HG03135 (cell line): ENCODE measurements around the gene POMT2.
"Not testable (repeated sequence)": the region's sequence is repeated elsewhere in the genome, so short reads cannot be mapped to it uniquely, and the experiment has no call there.

Experiments
- ATAC-seq: cut with Tn5 transposase; IDR thresholded peaks from one replicate; pipeline ENCODE4 v1.9.1; 2021; ENCODE audit warnings: mild to moderate bottlenecking, moderate library complexity; ENCODE audit not compliant: unreplicated experiment

Gene POMT2

DNA sequence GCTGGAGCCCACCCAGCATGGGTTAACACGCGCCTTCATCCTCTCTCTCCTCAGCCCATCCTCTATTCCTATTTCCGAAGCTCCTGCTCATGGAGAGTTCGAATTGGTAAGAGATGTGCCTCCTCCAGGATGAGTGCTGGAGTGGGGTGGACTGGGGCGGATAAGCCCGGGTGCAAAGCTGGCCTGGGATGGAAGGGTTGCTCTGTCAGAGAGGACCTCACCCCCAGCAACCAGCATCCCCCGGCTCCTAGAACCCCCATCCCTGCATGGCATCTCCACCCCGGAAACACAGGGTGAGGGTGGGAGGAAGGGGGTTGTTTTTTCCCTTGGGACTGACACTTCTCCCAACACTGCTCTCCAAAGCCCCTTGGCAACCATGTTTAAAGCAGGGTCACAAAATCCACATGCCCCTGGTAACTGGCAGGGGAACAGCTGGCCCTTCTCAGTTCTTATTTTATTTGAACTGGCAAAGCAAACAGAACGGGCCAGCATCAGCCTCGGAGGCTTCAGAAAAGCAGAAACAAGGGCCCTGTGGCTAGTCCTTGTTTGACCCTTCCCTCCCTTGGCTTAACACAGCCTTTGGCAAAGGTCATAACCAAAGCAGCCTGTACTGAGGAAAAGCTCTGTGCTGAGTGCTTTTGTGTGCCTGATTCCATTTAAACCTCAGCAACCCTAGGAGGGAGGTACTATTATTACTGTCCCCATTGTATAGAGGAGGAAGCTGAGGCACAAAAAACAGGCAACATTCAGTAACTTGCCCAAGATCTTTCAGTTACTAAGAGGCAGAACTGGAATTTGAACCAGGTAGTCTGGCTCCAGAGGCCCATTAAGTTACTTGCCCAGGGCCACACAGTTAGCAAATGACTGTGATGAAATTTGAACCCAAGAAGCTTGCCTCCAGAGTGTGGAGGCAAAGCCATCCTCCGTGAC, 4.4 kb upstream of the POMT2 start:
- ATAC-seq, result no peak

DNA sequence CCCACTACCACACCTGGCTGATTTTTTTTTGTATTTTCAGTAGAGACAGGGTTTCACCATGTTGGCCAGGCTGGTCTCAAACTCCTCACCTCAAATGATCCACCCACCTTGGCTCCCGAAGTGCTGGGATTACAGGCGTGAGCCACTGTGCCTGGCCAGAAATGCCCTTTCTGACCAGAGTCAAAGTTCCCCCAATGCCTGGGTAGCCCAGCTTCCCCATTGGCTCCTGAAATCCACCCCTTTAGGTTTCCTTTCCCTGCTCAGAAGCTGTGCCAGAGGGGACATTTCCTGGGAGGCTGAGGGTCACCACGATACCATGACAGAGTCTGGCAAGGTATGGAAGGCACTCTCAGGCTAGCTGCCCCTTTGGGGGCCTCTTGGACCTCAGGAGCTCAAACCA, 3.6 kb upstream of the POMT2 start:
- ATAC-seq, result no peak

DNA sequence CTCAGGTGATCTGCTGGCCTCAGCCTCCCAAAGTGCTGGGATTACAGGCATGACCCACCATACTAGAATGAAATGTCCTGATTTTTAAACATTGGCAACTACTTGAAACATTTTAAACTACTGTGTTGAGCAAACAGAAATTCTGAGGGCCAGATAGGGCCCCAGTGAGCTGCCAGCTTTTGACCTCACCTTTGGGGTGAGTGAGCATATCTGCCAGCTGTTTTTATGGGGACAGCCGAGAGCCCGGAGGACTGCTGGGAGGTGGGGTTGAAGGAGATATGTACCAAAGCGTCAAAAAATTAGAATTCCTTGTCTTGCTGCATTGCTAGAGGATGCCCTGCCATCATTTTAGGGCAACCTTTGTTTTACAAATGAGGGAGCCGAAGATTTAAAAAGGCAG, 2.9 kb upstream of the POMT2 start:
- ATAC-seq, result no peak

DNA sequence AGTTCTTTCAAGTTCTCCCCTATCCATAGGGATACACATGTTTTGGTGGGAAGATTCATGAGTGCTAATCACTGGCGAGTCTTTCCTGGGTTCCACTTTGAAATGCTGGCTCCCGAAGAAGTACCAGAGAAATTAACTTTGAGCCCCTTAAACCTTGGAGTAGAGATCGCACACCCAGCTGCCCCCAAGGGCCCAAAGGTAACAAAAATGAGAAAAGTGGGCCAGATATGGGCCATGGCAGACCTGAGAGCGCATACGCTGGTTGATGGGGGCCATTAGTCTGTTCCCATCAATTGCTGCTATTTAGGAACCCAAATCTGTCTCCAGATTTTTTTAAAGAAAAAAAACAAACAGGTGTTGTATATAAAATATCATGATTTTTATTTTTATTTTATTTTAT, 2.3 kb upstream of the POMT2 start:
- ATAC-seq, result no peak

DNA sequence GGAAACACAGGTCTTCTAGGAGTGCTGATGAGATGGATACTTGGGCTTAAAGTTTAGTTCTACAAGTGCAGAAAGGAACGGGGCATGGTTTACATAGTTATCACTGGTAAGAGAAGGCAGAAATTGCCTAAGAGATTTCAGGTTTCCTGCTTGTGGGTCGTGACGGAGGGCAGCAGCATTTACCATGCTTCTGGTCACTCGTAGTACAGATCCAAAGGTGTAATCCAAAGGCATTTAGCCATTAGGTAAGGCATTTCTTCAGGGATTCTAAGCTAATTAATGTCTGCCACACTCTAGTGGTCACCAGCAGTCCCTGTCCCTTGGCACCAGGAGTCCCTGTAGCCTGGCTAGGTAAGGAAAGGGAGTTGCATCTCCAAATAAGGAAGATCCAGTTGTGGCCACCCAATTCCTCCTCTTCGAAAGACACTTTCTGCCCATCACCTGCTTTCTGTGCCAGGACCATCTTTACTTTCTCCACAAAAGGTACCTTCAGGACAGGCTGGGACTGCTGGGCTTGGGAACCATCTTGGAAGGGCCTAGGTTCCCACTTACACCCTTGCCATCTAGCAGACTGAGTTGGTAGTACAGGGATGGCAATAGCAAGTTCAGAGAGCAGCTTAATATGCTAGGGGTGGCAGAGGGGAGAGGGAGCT, 1.7 kb upstream of the POMT2 start:
- no peak for ATAC-seq

DNA sequence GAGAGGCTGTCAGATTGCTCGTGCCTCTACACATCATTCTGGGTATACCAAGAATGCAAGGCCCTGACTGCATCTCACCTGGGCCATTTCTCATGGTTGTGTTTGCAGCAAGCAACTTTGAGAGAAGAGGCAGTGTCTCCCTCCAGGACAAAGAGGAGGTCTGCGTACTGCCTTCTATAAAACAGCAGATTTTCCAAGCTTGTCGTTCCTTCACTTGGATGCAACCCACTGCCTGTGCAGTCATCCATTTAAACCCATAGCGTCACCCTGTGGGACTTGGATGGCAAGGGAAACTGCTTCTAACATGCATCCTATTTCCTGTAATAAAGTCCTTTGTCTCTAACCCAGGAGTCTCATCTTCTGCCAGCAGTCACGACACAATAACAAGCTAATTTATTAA, 1.3 kb downstream of the POMT2 start:
- ATAC-seq, result no peak

DNA sequence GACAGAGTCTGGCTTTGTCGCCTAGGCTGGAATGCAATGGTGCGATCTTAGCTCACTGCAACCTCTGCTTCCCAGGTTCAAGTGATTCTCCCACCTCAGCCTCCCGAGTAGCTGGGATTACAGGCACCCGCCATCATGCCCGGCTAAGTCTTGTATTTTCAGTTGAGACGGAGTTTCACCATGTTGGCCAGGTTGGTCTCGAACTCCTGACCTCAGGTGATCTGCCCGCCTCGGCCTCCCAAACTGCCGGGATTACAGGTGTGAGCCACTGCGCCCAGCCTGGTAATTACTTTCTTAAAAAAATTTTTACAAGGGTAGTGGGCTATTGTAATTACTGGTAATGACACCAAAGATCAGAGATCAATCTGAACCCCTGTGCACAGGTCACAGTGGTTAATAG, 1.9 kb downstream of the POMT2 start:
- not testable (repeated sequence) for ATAC-seq

DNA sequence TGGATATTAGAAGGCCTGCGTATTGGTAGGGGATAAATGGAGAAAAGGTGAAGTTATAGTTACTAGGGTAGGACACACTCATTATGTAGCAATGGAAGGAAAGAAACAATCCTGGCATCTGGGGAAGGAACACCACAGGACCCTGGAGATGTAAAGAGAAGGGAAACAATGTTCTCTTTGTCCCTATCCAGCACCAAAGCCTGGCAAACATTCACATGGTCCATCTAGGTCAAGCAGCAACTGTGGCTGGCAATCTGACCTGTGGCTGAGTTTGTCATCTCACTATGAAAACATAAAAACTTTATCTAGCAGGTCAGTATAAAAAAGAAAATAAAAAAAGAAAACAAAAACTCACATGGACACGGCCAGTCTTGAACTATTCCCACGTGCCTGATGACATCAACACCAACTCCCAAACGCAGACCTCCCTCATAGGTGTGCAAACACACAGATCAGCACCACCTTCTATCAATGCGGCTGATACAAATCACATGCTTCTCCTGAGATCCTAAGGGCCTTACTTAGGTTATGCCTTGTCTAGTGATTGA, 2.6 kb downstream of the POMT2 start:
- no peak for ATAC-seq

DNA sequence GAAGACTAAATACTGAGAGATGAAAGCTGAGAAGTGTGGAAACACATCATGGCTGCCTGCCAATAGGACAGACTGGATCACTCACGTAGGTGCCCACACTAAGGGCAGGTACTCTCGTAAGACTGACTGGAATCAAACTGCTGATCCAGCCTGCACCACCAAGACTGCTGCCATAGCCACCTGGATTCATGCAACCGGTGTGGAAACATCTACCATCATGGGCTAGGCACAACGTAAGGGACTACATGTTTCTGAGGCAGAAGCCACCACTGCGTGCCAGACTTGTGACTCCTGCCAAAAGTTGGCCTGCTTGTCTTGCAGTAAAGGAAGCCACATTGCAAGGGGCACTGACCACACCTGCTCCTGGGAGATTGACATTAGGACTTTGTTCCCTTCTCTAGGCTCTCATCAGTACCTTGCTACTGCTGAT, 3.8 kb downstream of the POMT2 start:
- no peak for ATAC-seq

DNA sequence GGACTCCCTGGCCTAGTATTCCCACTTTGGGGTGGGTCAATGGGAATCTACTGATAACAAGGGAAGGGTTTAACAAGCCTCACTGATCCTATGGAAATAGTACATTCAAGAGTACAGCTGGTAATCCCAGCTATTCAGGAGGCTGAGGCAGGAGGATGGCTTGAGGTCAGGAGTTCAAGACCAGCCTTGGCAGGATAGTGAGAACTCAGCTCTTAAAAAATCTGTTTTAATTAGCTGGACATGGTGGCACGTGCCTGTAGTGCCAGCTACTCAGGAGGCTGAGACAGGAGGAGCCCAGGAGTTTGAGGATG, 4.5 kb downstream of the POMT2 start:
- ATAC-seq, result no peak

DNA sequence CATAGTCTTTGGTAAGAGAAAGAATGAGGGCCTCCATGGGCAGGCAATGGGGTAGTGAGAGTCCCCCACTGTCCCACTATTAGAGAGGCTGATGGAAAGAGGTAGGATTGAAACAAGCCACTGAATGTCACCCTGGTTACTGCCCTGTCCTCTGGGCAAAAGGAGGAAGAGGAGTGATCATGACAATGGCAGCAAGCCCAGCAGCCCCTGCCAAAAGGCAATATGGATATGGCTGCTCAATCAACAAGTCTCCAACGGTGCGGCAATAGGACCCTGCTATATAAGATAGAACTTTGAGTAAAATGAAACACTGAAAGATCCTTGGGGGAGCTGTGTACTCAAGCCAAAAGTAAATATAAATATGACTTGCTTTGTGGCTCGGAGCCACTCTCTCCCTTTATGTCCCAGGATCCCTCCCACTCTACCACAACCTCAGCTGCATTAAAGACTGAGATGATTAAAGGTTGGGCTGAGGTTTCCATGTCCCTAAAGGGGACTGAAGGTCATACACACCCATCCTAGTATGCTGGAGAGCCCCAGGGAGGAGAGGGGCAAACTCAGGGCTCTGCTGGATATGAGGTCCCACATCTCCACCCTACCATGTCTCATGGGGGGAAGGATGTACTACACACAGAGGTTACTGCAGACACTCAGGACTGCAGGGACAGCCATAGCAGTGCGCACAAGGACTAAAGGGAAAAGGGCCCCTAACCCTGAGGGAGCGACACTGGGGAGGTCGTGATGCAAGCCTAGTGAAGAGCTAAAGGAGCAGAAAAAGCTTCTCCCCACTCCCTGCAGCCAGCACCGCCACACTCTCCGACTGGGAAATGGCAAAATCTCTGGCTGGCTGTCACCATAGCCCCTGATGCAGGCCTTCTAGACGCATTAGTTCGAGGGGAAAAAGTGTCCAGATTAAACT, 5.9 kb downstream of the POMT2 start:
- no peak for ATAC-seq

DNA sequence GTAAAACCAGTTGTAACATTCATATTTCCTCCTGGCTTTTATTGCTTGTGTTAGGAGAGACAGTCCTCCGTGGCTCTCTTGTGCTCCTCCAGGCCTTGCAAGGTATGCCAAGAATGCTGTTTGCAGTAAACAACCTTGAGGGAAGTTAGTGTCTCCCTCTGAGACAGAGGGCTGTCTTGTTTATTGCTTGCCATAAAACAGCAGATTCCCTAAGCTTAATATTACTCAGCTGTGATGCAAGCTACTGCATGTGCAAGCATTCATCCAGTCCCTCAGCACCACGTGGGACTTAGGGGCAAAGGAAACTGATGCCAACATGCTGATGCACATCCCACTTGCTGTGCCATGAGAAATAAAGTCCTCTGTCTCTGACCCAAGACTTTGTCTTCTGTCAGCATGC, 6.6 kb downstream of the POMT2 start:
- no peak for ATAC-seq

DNA sequence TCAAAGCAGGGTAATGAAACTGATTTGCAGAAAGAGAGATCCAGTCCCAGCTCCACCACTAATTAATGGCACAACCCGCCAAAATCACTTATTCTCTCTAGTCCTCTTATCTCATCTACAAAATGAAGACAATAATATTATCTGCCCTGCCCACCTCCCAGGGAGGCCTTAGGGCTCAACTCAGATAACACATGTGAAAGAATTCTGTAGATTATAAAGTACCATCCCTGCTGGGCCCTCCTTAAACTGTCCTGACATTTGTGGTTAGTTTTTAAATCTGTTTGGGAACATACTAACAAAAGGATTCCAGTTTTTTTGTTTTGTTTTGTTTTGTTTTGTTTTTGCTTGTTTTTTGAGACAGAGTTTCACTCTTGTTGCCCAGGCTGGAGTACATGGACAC, 7.3 kb downstream of the POMT2 start:
- ATAC-seq, result no peak

DNA sequence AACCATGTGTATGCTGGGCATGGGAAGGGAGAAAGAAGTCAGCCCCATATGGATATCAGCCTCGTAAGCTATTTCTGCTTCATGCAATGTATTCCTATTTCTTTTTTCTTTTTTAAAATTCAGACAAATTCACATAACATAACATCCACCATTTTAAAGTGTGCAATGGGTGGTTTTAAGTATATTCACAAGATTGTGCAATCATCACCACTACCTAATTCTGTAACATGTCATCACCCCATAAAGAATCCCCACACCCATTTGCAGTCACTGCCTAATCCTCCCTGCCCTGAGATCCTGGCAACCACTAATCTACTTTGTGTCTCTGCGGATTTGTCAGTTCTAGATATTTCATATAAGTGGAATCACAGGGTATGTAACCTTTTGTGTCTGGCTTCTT, 9.5 kb downstream of the POMT2 start:
- ATAC-seq, result no peak

DNA sequence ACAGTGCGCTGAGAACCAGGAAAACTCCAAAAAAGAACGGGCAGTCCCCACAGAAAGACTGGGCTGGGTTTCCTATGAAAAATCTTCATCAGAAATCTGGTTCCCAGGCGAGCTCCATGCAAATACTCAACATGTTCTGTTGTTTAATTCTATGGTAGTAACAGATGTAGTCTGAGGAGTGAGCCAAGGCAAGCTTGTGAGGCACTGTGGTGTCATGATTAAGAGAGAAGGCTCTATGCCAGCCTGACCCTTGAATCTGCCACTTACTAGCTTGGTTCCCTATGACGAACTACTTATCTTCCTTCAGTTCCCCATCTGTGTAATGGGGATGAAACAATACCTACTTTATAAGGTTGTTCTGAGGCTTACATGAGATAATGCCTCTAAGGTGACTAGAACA, 10.7 kb downstream of the POMT2 start:
- ATAC-seq, result no peak

DNA sequence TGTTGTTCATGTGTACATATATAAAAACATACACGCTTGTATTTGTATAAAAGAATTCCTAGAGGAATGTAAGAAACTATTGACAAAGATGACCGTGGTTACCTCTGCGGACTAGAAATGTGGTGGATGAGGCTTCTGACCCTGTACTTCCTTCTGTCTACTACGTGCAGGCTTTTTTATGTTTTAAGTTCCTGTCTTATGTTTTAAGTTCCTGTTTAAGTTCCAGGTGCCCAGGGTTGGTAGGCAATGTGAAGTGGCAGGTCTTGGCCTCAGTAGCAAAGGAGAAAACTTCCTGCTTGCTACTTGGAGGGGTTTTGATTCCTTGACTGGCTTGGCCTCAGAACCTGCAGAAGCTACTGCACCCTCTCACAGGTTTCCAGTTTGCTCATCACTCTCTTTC, 11.6 kb downstream of the POMT2 start:
- ATAC-seq, result no peak

DNA sequence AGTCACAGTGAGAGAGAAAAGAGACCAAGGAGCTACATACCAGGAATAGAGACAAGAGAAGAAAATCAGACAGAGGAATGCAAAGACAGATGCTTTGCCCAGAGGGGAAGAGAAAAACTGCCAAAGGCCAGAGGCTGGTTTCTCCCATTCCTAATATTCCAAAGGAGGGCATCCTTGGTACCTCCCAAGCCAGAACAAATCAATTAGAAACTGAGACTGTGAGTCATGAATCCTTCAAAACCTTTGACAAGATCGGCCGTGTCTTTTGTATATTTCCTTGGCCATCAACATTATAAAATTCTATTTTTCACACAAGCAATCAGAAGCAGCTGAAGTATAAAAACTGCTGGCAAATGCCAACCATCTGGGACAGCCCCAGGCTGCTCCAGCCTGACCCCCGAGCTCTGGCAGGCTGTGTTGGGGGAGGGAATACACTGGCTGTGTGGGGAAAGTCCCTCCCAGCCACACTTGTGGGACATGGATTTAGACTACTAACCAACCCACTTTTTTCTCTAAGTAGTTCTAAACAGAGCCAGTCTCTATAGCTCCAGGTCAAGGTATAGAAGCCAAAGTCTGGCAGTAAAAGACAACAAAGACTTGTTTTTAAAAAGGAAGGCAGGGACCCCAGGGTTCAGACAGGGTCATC, 13.7 kb downstream of the POMT2 start:
- no peak for ATAC-seq

DNA sequence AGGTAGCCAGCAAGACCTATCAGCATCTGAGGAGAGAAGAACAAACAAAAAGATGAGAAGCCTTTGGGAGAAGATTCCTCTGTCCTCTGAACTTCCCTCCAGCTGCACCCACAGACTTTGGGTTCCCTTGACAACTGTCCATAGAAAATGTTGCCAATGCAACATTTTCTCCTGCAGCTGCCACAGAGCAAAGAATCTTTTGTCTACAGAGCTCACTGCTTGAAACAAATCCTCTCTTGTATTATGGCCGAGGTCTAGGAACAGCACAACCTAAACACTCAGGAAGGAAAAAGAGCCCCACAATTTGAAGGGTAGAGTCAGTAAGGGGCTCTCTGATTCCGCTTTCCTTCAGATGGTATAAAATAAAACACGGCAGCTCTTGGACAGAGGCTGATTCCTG, 14.3 kb downstream of the POMT2 start:
- no peak for ATAC-seq

DNA sequence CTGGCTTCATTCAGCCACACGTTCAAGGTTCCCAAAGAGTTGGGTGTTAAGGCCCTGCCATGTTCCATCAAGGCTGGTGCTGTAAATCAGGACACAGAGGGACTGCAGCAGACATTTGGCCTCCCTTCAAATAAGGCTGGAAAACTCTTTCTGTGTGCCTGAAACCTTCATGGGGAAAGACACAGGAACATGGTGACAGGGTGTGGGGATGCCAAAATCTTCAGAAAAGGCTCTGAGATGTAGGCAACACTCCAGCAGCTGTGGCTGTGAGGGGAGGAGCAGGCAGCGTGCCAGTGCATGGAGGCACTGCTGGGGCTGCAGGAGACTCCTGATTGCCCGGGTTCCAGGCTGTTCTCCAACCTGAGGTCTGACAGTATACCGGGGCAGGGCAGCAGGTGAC, 15.0 kb downstream of the POMT2 start:
- ATAC-seq, result no peak

DNA sequence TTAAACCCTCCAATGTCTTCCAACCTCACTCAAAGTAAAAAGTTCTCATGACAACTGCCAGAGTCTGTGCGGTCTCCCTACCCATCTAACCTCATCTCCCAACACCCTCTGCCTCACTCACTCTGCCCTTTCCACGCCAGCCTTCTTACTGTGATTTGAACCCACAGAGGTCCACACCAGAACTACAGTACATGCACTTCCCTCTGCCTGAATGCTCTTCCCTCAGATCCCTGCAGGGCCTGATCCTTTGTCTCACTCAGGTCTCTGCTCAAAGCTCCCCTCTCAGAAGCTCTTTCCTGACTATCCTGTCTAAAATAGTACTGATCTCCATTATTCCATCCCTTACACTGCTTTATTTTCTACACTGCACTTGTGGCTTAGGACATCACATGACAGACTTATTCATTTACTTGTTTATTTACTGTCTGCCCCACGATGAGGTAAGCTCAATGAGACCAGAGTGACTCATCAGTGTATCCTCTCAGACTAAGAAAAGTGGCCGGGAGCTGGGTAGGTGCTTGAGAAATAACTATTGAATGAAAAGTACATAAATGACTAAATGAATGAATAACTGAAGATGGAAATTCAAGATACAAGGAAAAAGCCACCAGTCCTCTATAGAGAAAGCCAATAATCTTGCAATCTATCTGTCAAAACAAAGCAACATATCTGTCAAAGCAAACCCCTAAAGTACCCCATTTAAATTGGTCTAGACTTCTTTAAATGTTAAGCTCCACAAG, 17.1 kb downstream of the POMT2 start:
- no peak for ATAC-seq
